GM23248 (cell line): ENCODE data around the gene DGKH. TPM values are rescaled to one million over a fixed set of nuclear protein-coding genes. Genes with fewer than 3 reads are reported as not detected.

Experiments
- DNase-seq: peaks from one replicate; pipeline ENCODE4 v3.0.0-alpha.2; 2015
- H2AFZ ChIP-seq: fragments of 200-600 bp; sonication (generic); 2 replicates; pipeline ENCODE4 v1.6.1; 2016; ENCODE audit warnings: antibody characterized with exemption
- H3F3A ChIP-seq: fragments of 200-600 bp; sonication (generic); 2 replicates; pipeline ENCODE4 v1.6.1; 2016; ENCODE audit warnings: mild to moderate bottlenecking, antibody characterized with exemption, mixed run types; ENCODE audit not compliant: insufficient read depth
- H3K27ac ChIP-seq: fragments of 200-600 bp; sonication (generic); 2 replicates; pipeline ENCODE4 v1.5.1; 2016; ENCODE audit warnings: mild to moderate bottlenecking
- H3K27me3 ChIP-seq: fragments of 200-600 bp; sonication (generic); replicated peaks from 2 replicates; pipeline ENCODE4 v1.6.1; 2016; ENCODE audit warnings: mild to moderate bottlenecking; ENCODE audit not compliant: insufficient read depth
- H3K36me3 ChIP-seq: fragments of 200-600 bp; sonication (generic); 2 replicates; pipeline ENCODE4 v1.6.1; 2016; ENCODE audit warnings: low read depth, mild to moderate bottlenecking
- H3K4me1 ChIP-seq: fragments of 200-600 bp; sonication (generic); 2 replicates; pipeline ENCODE4 v1.6.1; 2016; ENCODE audit warnings: mild to moderate bottlenecking; ENCODE audit not compliant: insufficient read depth
- H3K4me2 ChIP-seq: fragments of 200-600 bp; sonication (generic); one replicate; pipeline ENCODE4 v1.6.1; 2016; ENCODE audit warnings: mild to moderate bottlenecking; ENCODE audit not compliant: unreplicated experiment
- H3K4me3 ChIP-seq: fragments of 200-600 bp; sonication (generic); 2 replicates; pipeline ENCODE4 v1.5.1; 2016; ENCODE audit warnings: mild to moderate bottlenecking
- H3K79me2 ChIP-seq: fragments of 200-600 bp; sonication (generic); 2 replicates; pipeline ENCODE4 v1.6.1; 2016; ENCODE audit warnings: mild to moderate bottlenecking; ENCODE audit not compliant: insufficient read depth
- H3K9ac ChIP-seq: fragments of 200-600 bp; sonication (generic); 2 replicates; pipeline ENCODE4 v1.6.1; 2016; ENCODE audit warnings: mild to moderate bottlenecking
- H3K9me2 ChIP-seq: fragments of 200-600 bp; sonication (generic); 2 replicates; pipeline ENCODE4 v1.6.1; 2016; ENCODE audit warnings: mixed run types, mild to moderate bottlenecking, moderate library complexity; ENCODE audit not compliant: insufficient read depth
- H3K9me3 ChIP-seq: fragments of 200-600 bp; sonication (generic); one replicate; pipeline ENCODE4 v1.6.1; 2017; ENCODE audit warnings: low read depth
- H4K20me1 ChIP-seq: fragments of 200-600 bp; sonication (generic); 2 replicates; pipeline ENCODE4 v1.6.0; 2016; ENCODE audit not compliant: insufficient read depth
- EZH2 ChIP-seq: fragments of 200-600 bp; sonication (generic); IDR thresholded peaks from 2 replicates; pipeline ENCODE4 v1.6.1; 2018; ENCODE audit warnings: antibody characterized with exemption, mild to moderate bottlenecking; ENCODE audit not compliant: insufficient read depth, poor library complexity, severe bottlenecking
- EZH2phosphoT487 ChIP-seq: fragments of 200-600 bp; sonication (generic); IDR thresholded peaks from 2 replicates; pipeline ENCODE4 v1.6.1; 2018; ENCODE audit warnings: antibody characterized with exemption, moderate library complexity, mild to moderate bottlenecking, low read depth; ENCODE audit not compliant: insufficient read depth
- WGBS, 2 experiments: methylation state at CpG; one replicate each; pipeline ENCODE4 v1.1.6; 2015 to 2017; ENCODE audit warnings: low lambda C conversion rate in 2 of 2, low coverage in 1 of 2; ENCODE audit errors: missing lambda C conversion rate in 2 of 2; 5-methylcytosine and 5-hydroxymethylcytosine counted together
- in situ Hi-C: fragments of 300-500 bp; cut with MboI; formaldehyde crosslinking; loops from 2 replicates; pipeline ENCODE4 v1.15.0; 2020
- polyA plus RNA-seq: library from polyadenylated mRNA; unstranded; fragments of >200 nt; fragmentation: Nextera tagmentation; extraction: Ambion mirVana; gene quantifications from 2 replicates; pipeline ENCODE4 v1.2.1, GENCODE V29; 2016
- total RNA-seq: library from RNA; depleted of rRNA; stranded (reverse); fragments of >200 nt; shearing (Covaris generic); gene quantifications from 2 replicates; pipeline ENCODE4 v1.2.3, GENCODE V29; 2014

The DGKH gene
- total and polyA plus RNA-seq, 2 experiments from 2014 or later, result 1.4 to 7.1 TPM

- 90 to 91% methylated on average over 7 of the region's 7 CpGs for WGBS, 2 experiments
- H3K9ac ChIP-seq, result no peak overlapping the region
- in situ Hi-C loops, result no loop called here
- TF ChIP-seq EZH2phosphoT487, result no peak
- TF ChIP-seq EZH2, result no peak
- no peak for DNase-seq
- peaks cover 30% of the 10 kb centered on the region for H3K36me3 ChIP-seq
- H3K79me2 ChIP-seq, result no peaks in the 10 kb centered on the region
- H3K4me2 ChIP-seq, result no peak overlapping the region
- no peak overlapping the region for H2AFZ ChIP-seq
- no peaks in the 10 kb centered on the region for H3F3A ChIP-seq
- H3K4me3 ChIP-seq, result no peak overlapping the region
- H3K4me1 ChIP-seq, result no peaks in the 10 kb centered on the region
- H3K9me3 ChIP-seq, result no peaks in the 10 kb centered on the region
- no peaks in the 10 kb centered on the region for H4K20me1 ChIP-seq
- H3K27me3 ChIP-seq, result no peaks in the 10 kb centered on the region
- H3K9me2 ChIP-seq, result no peaks in the 10 kb centered on the region
- H3K27ac ChIP-seq, result no peak overlapping the region
Observed at GRCh38 chr13:42189061-42189460, 140.6 kb downstream of the DGKH start.

- WGBS, 2 experiments, result 91 to 100% methylated on average over 1 of the region's 1 CpG
Observed at GRCh38 chr13:42190529-42190928, 142.1 kb downstream of the DGKH start.

GRCh38 chr13:42211704-42212464 is 163.4 kb downstream of the DGKH start:
- no peak overlapping the region for H3K27ac ChIP-seq
- no peaks in the 10 kb centered on the region for H3K79me2 ChIP-seq
- WGBS, 2 experiments, result 77 to 81% methylated on average over 5 of the region's 5 CpGs
- no peak overlapping the region for H3K4me3 ChIP-seq
- H3K9me3 ChIP-seq, result no peaks in the 10 kb centered on the region
- peaks cover 28% of the 10 kb centered on the region for H3K36me3 ChIP-seq
- TF ChIP-seq EZH2 (no peak), EZH2phosphoT487 (no peak)
- H3K4me1 ChIP-seq, result no peaks in the 10 kb centered on the region
- H4K20me1 ChIP-seq, result no peaks in the 10 kb centered on the region
- H2AFZ ChIP-seq, result no peak overlapping the region
- no peak overlapping the region for H3K4me2 ChIP-seq
- H3K27me3 ChIP-seq, result no peaks in the 10 kb centered on the region
- H3K9me2 ChIP-seq, result no peaks in the 10 kb centered on the region
- H3K9ac ChIP-seq, result no peak overlapping the region
- in situ Hi-C loops, result no loop called here
- H3F3A ChIP-seq, result no peaks in the 10 kb centered on the region
- peak; percentile 45 for DNase-seq

More at GRCh38 chr13:42190529-42190928, 142.1 kb downstream of the DGKH start:
- Histone ChIP-seq H3K27ac (no peak overlapping the region), H3K79me2 (no peaks in the 10 kb centered on the region), H3K9me3 (no peaks in the 10 kb centered on the region), H4K20me1 (no peaks in the 10 kb centered on the region), H3F3A (no peaks in the 10 kb centered on the region), H3K9ac (no peak overlapping the region), H3K27me3 (no peaks in the 10 kb centered on the region), H3K36me3 (peaks cover 43% of the 10 kb centered on the region), H3K4me2 (no peak overlapping the region), H3K9me2 (no peaks in the 10 kb centered on the region), H3K4me3 (no peak overlapping the region), H3K4me1 (no peaks in the 10 kb centered on the region), H2AFZ (no peak overlapping the region)
- no peak for DNase-seq
- TF ChIP-seq EZH2phosphoT487 (no peak), EZH2 (no peak)
- in situ Hi-C loops, result no loop called here

- Histone ChIP-seq H3K9me3 (no peaks in the 10 kb centered on the region), H4K20me1 (no peaks in the 10 kb centered on the region), H3K9ac (no peak overlapping the region), H3K4me2 (no peak overlapping the region), H3K4me1 (0 out of 2 replicates have a peak, but pooled peaks cover 5% of the 10 kb centered on the region), H3K27me3 (no peaks in the 10 kb centered on the region), H3F3A (no peaks in the 10 kb centered on the region), H3K36me3 (peaks cover 28% of the 10 kb centered on the region), H3K27ac (no peak overlapping the region), H3K79me2 (no peaks in the 10 kb centered on the region), H2AFZ (no peak overlapping the region), H3K9me2 (no peaks in the 10 kb centered on the region), H3K4me3 (no peak overlapping the region)
- WGBS, 2 experiments, result 90 to 92% methylated on average over 4 of the region's 4 CpGs
- in situ Hi-C loops, result no loop called here
- TF ChIP-seq EZH2, result no peak
- TF ChIP-seq EZH2phosphoT487, result no peak
- DNase-seq, result no peak
Observed at GRCh38 chr13:42214446-42214845, 166.0 kb downstream of the DGKH start.
